ENCODE data around the gene THRAP3.

THRAP3 gene

DNA sequence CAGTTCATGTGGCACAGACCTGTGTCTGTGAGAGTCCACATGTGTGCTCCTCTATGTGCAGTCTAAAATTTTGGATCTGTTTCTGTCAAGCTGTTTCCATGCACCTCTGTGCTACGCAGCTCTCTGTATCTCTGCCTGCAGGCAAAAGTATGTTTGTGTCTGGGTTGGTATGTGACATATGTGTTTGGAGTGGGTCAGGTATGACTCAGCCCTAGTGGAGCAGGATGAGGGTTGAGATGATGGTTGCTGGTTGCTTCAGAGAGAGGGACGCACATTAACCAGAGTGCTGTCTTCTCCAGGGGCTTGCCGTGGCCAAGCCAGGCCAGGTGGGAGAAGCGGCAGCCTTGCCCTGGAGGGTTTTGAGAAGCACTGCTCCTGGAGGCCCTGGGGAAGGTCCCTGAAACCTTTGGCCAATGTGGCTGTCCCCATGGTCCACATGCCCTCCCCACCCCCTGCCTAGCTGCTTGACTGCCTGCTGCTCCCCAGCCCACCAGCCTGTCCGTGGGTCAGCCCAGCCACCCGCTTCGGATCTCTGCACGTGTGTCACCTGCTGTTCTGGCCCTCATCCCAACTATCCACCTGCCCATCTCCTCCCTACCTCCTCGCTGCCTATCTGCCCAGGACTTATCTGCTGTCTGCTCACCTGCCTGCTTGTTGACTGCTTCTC is 103.3 kb downstream of the THRAP3 start:
- no peak for DNase-seq (ENCODE audit: low spot score)

DNA sequence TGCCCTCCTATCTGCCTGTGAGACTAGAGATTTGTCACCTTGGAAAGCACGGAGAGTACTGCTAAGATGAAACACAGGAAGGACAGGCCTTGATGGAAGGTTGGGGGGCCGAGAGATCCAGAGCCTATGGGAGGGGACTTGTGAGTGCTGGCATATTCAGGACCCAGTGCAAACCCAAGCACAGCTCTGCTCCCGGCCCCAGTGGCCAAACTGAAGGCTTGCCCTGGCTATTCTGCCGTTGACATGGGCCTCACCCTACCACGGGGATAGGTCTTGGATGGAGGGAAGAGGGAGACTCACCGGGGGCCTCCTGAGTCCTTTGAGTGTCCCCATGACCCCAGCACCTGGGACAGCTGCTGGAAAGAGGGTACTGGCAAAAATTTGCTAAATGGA is 103.8 kb downstream of the THRAP3 start:
- no peak for DNase-seq (ENCODE audit: low spot score)

DNA sequence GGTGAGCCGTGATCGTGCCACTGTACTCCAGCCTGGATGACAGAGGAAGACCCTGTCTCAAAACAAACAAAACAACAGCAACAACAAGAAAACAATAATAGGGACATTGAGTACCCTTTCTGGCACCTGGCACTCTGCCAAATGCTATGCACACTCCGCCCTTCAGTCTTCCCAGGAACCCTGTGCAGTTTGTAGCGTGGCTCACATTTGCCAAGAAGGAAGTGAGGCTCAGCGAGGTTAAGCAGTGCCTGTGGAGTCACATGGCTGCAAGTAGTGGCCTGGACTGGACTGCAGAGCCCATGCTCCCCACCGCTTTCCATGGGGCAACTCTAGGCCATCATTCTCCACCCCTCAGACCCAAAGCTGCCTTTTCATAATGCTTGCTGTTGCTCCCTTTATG is 104.5 kb downstream of the THRAP3 start:
- no peak for DNase-seq (ENCODE audit: low spot score)

DNA sequence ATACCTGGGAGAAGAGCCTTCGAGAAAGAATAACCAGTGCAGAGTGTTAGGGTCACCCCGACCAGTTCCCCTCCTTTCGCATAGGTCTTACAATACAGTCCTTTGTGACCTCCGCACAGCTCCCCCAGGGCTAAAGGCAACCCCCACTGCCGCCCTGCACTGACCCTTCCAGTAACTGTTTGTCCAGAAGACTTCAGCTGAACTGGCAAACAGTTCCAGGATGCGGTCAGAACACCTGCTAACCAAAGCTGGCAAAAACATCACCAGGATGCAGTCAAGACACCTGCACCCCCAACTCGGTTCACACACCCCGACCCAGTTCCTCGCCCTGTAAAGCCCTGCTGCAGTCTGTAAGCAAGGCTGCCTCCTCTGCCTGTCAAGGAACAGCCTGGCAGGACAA is 105.6 kb downstream of the THRAP3 start:
- DNase-seq (ENCODE audit: low spot score) = no peak

DNA sequence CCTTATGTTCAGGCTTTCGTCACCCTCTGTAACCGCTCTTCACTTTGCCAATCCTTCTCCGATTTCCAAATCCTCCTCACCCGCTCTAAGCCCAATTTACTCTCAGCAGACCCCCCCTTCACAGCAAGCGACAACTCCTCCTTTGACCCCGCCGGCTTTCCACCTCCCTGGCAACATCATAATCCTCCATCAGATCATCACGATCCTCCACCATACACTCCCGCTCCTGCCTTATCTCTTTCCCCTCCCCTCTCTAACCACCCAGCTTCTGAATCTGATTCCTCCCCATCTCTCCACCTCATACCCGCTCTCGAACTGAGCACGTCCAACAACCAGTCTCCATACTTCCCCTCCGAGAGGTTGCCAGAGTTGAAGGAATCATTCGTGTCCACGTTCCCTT is 106.7 kb downstream of the THRAP3 start:
- DNase-seq (ENCODE audit: low spot score) = no peak

DNA sequence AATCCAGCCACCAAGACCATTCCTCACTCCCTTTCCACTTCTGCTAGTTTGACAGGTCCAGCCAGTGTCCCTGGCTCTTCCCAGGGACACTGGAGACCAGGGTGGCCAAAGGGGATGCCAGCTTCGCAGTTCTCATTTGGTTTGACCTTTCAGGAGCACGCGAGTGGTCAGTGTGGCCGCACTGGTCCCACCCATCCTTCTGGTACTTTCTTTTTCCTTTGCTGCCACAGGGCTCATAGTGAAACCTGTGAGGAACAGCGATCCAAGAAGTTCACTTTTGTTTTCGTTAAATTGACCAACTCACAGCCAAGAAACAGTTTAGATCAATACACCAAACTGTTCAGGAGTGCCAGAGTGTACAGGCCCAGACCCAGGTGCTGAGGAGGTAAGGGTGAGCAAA is 113.6 kb downstream of the THRAP3 start:
- no peak for DNase-seq (ENCODE audit: low spot score)

DNA sequence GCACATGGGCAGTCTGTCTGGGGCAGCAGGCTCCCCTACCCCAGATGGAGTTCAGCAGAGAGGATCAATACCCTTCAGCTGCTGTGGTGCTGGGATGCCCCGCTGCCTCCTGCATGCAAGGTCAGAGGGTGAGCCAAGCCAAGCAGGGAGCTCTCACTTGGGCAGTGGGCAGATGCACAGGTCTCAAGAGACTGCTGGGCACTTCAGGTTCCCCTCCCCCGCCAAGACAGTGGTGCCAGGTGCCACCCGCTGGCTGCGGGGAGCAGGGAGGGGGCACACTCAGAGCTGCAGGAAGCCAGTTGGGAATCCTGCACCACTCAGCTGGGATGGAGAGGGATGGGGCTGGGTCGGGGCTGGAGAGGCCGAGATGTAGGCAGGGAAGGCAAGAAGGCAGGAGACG is 115.0 kb downstream of the THRAP3 start:
- DNase-seq (ENCODE audit: low spot score) = no peak

DNA sequence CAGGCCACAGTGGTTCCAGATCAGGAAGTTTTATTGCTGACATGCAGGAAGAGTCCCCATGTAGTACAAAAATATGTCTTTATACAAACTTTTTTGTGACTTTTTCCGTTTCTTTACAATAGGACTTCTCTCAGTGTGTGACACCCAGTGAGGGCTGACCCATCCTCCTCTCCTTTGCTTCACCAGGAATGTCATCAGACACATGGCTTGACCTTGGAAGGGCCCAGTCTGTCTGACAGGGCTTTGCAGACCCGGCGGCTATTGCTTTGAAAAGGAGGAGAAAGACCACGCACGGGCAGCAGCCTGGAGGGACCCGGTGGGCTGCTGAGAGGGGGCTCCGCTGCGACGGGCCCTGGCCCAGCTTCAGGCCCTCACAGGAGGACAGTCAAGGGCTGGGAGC is 115.4 kb downstream of the THRAP3 start:
- DNase-seq (ENCODE audit: low spot score) = no peak

DNA sequence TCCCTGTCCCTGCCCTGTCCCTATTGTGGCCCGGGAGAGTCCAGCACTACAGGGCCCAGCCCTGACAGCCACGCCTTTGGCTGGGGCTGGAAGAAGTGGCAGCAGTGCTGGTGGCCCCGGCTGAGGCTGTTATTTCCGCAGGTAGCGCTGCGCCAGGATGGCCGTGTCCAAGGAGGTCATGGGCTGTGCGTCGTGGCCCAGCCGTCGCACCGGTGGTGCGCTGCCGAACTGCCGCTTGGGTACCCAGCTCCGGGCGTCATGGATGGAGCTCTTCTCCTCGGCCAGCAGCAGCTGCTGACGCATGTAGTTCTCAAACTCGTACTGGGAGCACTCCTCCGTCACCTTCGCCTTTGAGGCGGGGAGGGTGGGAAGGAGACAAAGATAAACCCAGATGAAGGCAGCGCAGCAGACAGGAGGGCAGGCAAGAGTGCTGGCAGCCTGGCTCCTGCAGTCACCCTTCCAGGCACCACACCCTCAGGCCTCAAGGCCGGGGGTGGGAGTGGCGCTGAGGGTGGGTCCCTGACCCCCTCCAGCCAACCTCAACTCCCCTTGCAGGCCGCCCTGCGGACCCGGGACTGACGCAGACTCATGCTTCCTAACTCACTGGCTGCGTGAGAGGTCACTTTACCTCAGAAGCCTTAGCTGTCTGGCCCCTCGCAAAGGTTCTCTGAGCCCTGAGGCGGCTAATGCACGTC is 117.5 kb downstream of the THRAP3 start:
- DNase-seq (ENCODE audit: low spot score) = no peak

DNA sequence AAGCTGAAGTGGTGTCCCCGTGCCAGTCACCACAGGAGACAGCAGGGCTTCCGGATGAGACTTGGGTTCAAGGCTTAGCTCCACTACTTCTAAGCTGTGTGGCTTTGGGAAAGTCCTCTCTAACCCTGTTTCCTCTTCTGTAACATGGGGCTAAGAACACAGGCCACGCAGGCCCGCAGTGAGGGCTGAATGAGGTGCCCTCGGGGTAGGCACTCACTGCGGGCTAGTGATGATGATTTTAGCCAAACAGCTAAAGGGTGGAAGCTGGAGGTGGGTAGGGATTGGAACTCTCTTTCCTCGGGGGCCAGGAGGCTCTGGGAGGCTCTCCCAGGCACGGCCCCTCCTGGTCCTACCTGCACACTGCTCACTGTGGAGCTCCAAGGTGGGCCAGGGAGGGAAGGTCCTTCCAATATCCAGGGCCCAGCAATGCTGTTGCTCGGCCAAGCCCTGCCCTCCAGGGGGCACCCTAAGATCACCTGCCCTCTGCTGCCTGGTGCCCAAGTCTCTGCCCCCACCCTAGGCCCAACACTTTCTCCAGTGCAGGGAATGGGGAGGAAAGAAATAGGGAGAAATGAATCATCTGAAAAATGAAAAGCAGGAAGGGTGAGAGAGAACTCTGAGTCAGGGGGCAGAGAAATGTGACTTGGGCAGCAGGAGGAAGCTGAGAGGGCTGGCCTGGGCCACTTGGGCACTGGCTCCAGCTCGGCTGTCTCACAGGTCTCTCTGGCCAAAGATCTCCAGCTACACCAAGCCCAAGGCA is 118.4 kb downstream of the THRAP3 start:
- DNase-seq (ENCODE audit: low spot score) = peak; percentile 51

DNA sequence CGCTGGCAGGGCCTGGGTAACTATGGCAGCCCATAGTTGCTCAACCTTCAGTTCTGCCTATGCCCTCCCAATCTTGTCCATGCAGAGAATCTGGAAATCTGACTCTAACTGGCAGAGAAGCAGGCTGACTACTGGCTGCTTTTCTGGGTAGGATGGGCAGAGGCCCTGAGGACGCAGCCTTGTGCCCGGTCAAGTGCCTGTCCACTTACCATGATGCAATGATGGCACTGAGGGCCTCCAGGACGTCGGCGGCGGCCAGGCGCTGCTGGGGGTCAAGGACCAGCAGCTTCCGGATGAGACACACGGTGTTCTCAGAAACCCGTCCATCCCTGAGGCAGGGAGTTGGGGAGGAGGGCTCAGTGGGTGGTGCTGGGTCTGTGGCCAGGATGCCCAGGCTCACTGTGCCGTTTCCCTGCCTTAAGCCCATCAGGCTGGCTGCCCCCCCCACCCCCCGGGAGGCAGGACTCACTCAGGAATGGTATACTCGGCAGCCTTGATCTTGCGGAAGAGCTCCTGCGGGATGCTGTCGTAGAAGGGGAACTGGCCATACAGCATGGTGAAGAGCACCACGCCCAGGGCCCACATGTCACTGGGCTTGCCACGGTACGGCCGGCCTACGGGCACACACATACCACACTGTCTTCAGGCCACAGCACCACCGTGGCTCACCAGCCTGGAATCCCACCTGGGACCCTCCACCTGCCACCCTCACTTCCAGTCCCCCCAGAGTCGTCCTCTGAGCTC is 119.6 kb downstream of the THRAP3 start:
- DNase-seq (ENCODE audit: low spot score) = no peak

DNA sequence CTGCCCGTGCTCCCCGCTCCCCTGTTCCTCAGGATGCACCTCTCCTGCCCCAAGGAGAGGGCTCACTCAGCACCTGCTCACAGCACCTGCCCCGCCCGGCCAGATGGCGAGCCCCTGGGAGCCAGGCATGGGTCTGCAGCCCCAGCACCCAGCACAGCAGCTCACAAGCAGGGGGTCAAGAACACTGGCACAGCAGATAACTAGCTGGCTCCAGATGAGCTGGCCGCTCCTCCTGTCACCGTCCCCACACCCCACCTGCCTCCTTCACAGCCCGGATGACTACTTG is 120.1 kb downstream of the THRAP3 start:
- DNase-seq (ENCODE audit: low spot score) = no peak

DNA sequence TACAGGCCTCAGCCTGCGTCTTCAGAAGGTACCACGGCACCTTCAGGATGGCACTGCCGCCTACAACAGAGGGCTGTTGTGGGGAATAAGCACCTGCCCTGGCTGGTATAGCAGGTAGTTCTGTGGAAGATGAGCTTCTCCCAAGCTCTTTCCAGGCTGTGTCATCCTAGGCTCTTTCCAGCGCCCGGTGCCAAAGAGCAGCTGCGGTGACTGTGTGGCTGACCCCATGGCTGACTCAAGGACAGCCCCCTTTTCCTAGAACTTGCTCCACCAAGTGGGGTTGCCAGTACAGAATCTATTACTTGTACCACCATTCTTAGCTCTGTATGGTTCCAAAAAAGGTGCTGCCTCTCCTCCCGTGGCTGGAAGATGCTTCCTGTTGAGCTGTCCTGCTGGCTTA is 121.1 kb downstream of the THRAP3 start:
- no peak for DNase-seq (ENCODE audit: low spot score)

DNA sequence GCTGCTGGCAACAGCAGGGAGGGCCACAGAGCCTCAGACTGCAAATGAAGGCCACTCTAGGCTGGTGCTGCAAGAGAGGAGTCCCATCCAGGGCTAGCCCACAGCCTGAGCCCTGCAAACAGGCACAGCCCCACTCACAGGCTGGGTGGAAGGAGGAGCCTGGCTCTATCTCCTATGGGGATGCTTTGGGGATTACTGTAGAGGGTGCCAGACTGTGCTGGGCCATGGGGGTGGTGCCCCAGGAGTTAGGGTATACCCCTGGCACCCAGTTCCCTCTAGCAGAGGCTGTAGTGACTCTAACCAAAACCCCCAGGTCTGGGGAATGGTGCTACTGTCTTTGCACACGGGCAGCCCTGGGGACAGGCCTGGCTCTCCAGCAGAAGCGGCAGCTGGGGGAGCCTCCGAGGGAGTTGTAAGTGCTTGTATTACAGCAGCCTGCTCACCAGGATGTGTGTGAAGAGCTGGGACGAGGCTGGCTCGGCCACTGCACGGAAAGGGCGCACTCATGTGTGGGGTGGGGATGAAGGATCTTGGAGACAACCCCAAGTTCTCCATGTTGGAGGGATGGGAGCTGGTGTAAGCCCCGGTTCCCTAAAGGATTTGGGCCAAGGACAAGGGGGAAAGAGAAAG is 122.6 kb downstream of the THRAP3 start:
- DNase-seq (ENCODE audit: low spot score) = no peak

DNA sequence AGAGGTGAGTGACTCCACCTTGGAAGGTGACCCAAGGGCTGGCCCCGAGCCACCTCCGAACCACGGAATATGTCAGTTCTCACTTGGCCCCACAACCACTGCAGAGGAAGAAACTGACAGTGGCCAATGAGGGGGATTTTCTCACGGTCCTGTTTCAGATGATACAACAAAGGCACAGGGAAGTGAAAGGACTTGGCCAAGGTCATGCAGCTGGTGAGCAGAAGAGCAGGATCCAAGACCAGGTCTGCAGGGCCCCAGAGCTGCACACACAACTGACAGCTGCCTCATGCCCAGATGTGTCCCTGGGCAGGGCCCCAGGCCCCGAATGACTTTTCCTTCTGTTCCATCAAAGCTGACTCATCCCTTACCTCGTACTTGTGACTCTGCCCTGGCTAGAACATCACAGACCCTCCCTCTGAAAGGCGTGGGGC is 125.0 kb downstream of the THRAP3 start:
- DNase-seq (ENCODE audit: low spot score) = peak; percentile 22

DNA sequence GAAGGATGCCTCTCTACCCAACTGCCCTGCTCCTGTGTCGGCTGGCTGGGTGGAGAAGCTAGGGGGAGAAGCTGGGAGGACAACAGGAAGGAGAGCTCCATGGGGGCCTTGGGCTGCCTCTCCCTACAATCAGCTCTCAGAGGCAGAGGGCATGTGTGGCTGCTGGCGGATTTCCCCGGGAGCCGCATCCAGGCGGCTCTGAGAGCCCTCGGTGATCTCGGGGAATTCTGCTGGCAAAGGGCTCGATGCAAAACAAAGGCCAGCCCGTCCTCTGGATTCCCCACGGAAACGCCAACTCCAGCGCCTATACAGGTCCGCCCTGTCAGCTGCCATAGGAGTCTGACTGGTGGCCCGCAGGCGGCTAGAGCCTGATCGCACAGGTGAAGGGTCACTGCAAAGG is 125.6 kb downstream of the THRAP3 start:
- no peak for DNase-seq (ENCODE audit: low spot score)

DNA sequence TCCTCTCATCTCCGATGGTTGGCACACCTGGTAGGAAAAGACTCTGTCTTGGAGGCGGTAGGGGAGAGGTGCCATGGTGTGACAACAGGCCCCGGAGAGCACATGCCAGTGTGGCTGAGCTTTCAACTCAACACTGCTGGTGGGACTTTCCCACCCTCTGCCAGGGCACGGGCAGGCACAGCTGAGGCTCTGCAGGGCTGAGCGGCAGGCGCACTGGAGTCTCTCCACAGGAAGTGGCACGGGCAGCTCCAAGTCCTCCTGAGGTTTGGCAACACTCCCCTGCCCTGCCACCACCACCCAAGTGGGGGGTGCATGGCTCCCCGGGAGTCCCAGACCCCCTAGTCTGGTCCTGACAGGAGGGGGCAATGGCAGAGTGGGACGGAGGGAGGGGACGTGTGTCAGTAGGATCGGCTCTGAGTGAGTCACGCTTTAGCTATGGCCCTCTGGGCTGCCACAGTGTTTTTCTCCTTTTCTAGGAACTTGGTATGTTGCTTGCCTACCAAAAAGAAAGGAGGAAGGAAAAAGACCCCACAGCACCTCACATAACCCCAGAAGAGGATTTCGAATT is 126.5 kb downstream of the THRAP3 start:
- no peak for DNase-seq (ENCODE audit: low spot score)

DNA sequence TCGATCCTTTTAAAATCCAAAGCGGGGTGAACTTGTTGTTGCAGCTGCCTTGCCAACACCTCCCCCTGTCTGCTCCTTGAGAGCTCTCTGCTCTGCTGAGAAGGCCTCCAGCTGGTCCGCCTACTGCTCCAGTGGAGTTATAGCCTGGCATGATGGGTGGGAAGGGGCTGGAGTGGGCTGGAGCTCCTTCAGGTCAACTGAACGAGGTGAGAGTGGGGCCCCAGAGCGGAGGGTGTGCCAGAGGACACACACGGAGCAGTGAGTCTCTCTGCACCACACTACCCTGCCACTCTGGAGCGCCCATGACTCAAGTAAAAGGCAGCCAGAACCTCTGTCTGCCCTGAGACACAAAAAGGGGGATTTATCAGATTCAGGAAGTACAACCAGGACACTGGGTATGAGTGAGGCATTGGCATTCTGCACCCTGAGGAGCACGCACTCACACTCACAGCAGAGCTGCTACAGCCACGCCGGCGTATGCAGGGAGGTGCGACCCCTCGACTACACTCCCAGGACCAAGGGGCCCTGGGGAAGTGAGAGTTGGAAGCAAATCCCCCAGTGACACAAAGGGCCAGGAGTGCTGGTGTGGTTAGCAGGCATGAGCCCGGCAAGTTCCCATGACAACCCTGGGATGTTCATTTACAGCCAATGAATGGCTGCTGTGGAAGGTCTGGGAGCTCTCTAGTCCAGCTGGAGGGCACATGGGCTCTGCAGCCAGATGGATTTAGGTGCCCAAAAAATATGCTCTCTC is 127.2 kb downstream of the THRAP3 start:
- no peak for DNase-seq (ENCODE audit: low spot score)

DNA sequence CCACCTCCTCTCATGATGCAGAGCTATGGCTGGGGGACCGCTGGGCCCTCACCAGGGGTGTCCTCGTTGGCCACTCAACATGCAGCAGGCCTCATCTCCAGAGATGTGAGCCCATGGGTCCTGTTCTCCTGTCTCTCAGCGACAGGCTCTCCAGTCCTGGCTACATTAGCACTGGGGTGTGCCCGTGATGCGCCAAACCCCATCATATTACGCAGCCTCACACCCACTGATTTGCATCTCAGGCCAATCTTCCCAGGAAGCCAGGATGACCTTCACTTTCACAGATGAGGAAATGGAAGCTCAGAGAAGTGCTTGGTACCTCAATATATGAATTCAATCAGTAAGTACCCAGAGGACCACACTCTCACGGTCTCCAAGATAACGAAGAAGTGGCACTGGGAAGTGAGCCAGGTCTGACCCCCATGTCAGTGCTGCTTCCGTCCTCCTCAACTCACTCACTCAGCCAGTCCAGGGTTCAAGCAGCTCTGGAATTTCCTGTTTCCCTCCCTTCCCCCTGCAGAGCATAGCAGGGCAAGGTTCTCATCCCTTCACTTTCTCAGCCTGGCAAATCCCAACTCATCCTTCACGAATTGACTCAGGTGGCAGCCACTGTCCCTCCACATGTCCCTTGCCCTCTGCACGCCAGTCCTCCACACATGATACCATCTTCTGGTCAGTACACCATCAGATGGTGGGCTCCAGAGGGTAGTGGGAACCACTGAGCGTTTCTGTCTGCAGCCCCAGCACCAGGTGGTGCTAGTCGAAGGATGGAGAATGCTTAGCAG is 128.1 kb downstream of the THRAP3 start:
- DNase-seq (ENCODE audit: low spot score) = no peak

Data from RKO (cell line).